Right lobe of liver (tissue), 4 donors: ENCODE data around the gene NEK1.

Experiments
- CTCF ChIP-seq, 4 donors: fragments of 200-600 bp in 3 of 4; fragments of 450-650 bp in 1 of 4; IDR thresholded peaks; one replicate each; pipeline versions ENCODE4 v1.5.1 to v1.8.0; 2016 to 2022; ENCODE audit warnings: antibody characterized with exemption in 4 of 4, mild to moderate bottlenecking in 2 of 4
- POLR2A ChIP-seq: fragments of 450-650 bp; IDR thresholded peaks from one replicate; pipeline ENCODE4 v1.6.1; 2017; ENCODE audit warnings: antibody characterized with exemption, mild to moderate bottlenecking
- donor health status: DM: no; HTN: no; CAD: no.
- donor health status: DM: no; HTN: no; CAD: no.
- donor health status: DM: no; HTN: yes; CAD: no.

GRCh38 chr4:169658196-169658595, 45.8 kb upstream of the NEK1 start:
- TF ChIP-seq CTCF (IDR thresholded peaks at IDR 0.05) (no peak), POLR2A (no peak)
